GM12874 (cell line): Measurements from ENCODE around the gene G2E3.
A peak's percentile ranks its signal among the peaks of the same experiment; 100 is the strongest.

Experiments used
- TF ChIP-seq, protein P1 (sequence below): IDR thresholded peaks from 2 replicates; pipeline ENCODE4 v1.5.1; 2011; ENCODE audit warnings: low read depth, mild to moderate bottlenecking, control low read depth, low read length, moderate library complexity; ENCODE audit not compliant: insufficient read depth

G2E3 gene

DNA sequence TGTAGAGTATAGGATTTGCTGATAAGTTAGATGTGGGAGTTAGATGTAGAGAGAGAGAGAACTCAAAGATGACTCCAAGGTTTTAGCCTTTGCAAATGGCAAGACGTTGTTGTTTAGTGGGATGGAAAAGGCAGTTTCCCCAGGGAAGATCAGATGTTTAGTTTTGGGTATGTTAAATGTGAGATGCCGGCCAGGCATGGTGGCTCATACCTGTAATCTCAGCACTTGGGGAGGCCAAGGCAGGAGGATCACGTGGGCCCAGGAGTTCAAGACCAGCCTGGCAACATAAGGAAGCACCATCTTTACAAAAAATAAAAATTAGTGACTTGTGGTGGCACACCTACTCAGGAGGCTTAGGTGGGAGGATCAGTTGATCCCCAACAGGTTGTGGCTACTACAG is 96.7 kb downstream of the G2E3 start:
- TF ChIP-seq, protein P1, sequence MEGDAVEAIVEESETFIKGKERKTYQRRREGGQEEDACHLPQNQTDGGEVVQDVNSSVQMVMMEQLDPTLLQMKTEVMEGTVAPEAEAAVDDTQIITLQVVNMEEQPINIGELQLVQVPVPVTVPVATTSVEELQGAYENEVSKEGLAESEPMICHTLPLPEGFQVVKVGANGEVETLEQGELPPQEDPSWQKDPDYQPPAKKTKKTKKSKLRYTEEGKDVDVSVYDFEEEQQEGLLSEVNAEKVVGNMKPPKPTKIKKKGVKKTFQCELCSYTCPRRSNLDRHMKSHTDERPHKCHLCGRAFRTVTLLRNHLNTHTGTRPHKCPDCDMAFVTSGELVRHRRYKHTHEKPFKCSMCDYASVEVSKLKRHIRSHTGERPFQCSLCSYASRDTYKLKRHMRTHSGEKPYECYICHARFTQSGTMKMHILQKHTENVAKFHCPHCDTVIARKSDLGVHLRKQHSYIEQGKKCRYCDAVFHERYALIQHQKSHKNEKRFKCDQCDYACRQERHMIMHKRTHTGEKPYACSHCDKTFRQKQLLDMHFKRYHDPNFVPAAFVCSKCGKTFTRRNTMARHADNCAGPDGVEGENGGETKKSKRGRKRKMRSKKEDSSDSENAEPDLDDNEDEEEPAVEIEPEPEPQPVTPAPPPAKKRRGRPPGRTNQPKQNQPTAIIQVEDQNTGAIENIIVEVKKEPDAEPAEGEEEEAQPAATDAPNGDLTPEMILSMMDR: no peak

DNA sequence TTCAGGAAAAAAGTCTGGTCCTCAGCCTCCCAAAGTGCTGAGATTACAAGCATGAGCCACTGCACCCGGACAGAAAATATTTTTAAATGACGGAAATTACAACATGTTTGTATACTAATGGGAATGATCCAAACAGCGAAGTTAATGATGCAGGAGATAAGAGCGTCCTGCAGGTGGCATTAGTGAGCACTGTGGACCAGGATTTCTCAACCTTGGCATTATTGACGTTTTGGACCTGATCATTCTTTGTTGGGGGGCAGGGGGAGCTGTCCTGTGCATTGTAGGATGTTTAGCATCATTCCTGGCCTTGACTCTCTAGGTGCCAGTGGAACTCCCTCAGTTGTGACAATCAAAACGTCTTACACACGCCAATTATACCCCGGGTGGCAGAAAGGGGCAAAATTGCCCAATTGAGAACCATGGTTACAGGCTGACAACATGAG is 97.3 kb downstream of the G2E3 start:
- TF ChIP-seq, protein P1: peak; percentile 68

DNA sequence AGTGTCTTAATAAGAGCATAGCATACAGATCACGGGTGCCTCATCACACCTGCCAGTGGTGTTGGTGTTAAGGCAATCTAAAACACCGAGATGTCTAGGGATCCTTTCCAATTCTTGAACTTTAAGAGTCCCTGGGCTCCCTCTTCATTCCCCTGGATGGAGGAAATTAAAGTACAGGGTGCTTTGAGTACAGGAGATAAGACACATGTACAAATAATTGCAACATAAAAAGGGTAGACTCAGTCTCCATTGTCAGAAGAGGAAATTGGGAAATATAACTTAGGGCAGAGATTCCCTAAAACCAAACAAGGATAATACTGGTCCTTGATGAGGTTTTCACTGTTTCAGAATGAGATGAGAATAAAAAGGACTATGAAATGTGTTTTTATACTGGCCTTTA is 98.1 kb downstream of the G2E3 start:
- TF ChIP-seq, protein P1: no peak

DNA sequence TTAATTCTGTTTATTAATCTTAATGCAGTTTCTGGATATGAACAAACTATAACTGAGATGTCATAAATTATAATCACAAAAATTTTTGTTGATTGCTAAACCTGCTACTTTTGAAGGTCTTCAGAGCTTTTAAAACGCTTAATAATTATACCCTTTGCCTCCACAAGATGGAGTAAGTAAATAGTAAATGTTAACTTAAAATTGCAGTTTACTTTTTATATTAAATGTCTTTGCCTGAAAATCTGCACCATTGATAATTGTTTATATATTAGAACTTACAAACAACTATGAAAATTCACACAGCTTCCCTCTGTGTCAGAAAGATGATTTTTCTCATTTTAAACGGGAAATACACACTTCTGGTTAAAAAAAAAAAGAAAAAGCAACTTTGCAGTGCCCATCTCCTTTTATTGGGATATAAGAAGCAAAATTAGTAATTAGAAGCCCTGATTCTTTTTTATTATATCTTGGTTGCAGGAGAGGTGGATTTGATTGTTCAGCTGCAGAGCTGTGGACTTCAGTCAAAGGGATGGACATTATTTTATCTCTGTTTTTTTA is 98.7 kb downstream of the G2E3 start:
- TF ChIP-seq, protein P1: 0 out of 2 replicates have a peak, but pooled peaks have one; percentile 4

DNA sequence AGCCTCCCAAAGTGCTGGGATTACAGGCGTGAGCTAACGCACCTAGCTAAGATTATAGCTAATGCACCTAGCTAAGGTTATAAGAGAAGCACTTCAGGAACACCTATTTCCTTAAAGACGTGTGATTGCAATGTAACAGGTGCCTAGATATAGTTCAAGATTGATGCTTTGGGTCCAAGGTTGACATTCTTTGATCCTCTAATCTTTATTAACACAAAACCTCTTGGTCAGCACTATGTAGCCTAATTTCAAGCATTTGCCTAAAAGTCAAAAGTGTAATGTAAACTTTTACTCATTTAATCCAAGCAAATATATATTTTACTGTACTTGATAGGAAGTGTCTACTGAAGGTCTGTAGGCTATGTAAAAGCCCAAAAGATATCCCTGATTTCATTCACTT is 99.7 kb downstream of the G2E3 start:
- TF ChIP-seq, protein P1: no peak

DNA sequence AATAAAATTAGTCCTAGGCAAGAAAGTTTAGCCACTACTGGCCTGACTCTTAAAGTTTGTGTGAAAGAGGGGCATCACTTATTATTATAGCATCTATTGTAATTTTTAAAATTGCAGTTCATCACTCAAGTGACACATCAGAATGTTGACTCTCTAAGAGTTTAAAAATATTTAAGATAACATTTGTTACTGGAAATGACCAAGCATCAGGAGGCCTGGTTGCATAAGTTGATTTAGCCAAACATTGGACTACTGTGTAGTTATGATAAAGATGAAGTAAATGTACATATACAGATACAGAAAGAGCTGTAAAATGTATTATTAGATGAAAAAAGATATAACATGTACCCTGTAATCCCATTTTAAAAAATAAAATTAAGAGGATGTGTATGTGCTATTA is 110.6 kb downstream of the G2E3 start:
- TF ChIP-seq, protein P1: no peak
